OCI-M2 (cell line): ENCODE results near the gene GYPE.
"Not testable (repeated sequence)": the region's sequence is repeated elsewhere in the genome, so short reads cannot be mapped to it uniquely, and the experiment has no call there.

Experiments
- DNase-seq: peaks from one replicate; lab custom pipeline; 2025; ENCODE audit not compliant: unreplicated experiment; lab: John Stamatoyannopoulos, UW

Gene GYPE

GRCh38 chr4:143870523-143871268 lies 34.7 kb downstream of the GYPE start:
- not testable (repeated sequence) for DNase-seq

DNA sequence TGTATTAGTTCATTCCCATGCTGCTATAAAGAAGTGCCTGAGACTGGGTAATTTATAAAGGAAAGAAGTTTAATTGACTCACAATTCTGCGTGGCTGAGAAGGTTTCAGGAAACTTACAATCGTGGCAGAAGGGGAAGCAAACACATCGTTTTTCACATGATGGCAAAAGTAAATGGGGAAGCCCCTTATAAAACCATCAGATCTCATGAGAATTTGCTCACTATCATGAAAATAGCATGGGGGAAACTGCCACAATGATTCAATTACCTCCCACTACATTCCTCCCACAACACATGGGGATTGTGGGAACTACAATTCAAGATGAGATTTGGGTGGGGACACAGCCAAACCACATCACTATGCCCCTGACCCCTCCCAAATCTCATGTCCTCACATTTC lies 35.4 kb downstream of the GYPE start:
- DNase-seq: not testable (repeated sequence)

- not testable (repeated sequence) for DNase-seq
These were observed 42.6 kb downstream of the GYPE start for GRCh38 chr4:143862716-143863115.

- DNase-seq: no peak
These were observed 46.9 kb downstream of the GYPE start for GRCh38 chr4:143858456-143858855.

DNA sequence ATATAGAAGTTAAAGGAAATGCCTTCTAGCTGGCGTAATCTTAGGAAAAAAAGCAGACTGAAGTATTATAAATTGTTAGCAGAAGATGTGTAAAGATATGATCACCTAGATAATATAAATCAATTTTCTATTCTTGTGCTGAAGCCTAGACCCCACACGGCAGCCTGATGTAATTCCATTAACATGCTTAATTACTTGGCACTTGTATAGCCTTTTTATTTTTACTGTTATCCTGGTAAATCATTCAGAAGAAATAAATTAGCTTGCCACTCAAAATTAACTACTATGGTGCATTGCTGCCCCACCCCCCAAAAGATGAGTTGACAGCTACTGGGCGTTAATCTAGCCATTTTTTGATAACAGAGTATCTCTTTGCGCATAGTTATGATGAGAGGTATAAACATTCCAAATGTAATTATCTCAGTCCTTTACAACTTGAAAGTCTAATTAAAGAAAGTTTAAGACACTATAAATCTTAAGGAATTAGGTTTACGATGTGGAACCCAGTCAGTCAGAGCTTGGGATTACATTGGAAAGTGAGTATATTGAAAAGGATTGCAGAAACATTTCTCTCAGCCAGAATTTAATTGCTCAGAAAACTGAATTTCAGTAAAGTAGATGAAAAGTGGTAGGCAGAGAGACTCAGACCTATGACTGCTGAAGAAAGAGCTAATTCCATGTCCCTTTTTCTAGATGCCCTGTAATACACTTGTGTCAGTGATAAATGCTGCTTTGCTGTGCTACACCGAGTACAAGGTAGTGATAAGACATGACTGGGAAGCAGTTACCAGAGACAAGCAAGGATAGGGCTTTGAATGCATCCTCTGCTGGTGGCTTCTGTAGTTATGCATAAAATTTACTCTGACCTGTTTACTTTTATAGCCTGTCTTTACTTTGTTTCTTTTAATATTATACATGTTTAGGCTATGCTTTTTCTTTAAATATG lies 47.7 kb downstream of the GYPE start:
- not testable (repeated sequence) for DNase-seq

- not testable (repeated sequence) for DNase-seq
These were observed 49.3 kb downstream of the GYPE start for GRCh38 chr4:143856017-143856557.

GRCh38 chr4:143854645-143855044 lies 50.7 kb downstream of the GYPE start:
- peak; percentile 24 for DNase-seq

DNA sequence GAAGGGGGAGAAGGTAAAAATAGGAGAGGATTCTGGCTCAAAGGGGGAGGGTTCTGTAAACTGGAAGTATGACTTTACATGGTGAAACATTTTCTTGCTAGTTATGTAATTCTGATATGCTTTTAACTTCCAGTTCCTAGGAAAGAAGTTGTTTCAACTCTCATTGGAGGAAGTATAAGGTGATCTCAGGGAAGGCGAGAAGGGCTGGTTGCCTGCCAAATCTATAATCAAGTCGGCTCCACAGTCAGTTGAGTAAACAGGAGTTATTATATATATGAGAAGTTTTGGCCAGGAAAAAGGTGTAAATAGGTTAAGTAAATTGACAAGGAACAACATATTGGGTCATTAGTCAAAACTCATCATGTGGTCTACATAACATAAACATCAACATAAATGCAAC lies 56.1 kb downstream of the GYPE start:
- DNase-seq: not testable (repeated sequence)

DNA sequence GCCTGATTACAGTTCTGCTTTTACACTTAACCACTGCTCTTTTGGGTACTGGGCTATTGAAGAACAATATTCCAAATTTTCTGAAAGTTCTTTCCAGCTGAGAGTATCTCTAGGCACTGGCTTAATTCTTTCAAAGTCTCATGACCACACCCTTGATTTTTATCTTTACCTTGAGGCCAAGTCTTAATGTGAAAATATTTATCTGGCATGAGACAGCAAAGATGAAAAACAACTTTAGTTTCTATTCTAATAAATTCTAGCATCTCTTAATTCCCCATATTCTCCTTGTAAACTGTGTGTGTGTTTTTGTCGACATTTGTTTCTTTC lies 61.9 kb downstream of the GYPE start:
- DNase-seq: not testable (repeated sequence)

- not testable (repeated sequence) for DNase-seq
These were observed 62.5 kb downstream of the GYPE start for GRCh38 chr4:143842624-143843505.

- not testable (repeated sequence) for DNase-seq
These were observed 65.9 kb downstream of the GYPE start for GRCh38 chr4:143839413-143839812.

DNA sequence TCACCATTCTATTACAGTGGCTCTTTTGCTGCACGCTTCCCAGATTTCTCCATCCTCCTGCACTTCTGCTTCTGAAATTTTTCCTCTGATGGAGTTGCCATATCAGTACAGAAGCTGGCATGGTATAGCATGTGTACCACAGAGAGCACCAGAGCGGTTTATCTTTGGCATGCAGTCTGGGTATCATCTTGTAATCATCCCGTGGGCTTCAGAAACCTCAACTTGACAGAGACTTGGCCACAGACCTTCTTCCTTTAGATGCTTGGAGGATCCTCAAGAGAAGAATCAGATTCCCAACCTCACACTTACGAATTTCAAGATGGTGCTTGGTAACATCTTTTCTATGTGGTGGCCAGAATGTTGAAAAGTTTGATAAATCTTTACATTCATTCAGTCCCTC lies 71.2 kb downstream of the GYPE start:
- not testable (repeated sequence) for DNase-seq

DNA sequence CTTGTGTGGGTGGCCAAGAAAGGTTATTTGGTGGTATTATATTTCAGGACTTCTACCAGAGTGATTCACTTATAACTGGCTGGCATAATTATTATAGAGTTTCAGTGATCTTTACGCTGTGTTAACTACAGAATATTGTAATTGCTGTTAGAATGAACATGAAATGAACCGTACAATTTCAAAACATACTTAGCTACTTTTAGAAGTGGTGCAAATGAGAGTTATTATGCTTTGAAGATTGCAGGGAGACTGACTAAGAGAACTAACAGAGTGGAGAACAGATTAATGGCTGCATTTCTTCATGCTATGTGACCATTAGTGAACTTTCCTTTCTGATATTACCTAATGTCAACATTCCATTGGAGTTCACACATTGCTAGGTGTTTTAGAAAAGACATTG lies 71.7 kb downstream of the GYPE start:
- DNase-seq: not testable (repeated sequence)

- not testable (repeated sequence) for DNase-seq
These were observed 74.8 kb downstream of the GYPE start for GRCh38 chr4:143830576-143830975.

- DNase-seq: not testable (repeated sequence)
These were observed 76.1 kb downstream of the GYPE start for GRCh38 chr4:143829239-143829620.
